ENCODE results near the gene RNF8.

- no peak for TF ChIP-seq CTCF (IDR thresholded peaks at IDR 0.05; ENCODE audit: poor library complexity)
- TF ChIP-seq EZH2 (IDR thresholded peaks at IDR 0.05; ENCODE audit: borderline replicate concordance) = no peak
These were observed 39.0 kb downstream of the RNF8 start for GRCh38 chr6:37392821-37393220.

Data from hepatocyte (in vitro differentiated cells).